Fibroblast of skin of left biceps (primary cell): ENCODE data around the gene SLC4A1.
"Not testable (repeated sequence)": the region's sequence is repeated elsewhere in the genome, so short reads cannot be mapped to it uniquely, and the experiment has no call there.

Experiments used
- DNase-seq, 2 experiments: peaks; one replicate each; pipeline ENCODE4 v3.0.0-alpha.2; 2013; ENCODE audit warnings: low read depth in 2 of 2

SLC4A1 gene

DNA sequence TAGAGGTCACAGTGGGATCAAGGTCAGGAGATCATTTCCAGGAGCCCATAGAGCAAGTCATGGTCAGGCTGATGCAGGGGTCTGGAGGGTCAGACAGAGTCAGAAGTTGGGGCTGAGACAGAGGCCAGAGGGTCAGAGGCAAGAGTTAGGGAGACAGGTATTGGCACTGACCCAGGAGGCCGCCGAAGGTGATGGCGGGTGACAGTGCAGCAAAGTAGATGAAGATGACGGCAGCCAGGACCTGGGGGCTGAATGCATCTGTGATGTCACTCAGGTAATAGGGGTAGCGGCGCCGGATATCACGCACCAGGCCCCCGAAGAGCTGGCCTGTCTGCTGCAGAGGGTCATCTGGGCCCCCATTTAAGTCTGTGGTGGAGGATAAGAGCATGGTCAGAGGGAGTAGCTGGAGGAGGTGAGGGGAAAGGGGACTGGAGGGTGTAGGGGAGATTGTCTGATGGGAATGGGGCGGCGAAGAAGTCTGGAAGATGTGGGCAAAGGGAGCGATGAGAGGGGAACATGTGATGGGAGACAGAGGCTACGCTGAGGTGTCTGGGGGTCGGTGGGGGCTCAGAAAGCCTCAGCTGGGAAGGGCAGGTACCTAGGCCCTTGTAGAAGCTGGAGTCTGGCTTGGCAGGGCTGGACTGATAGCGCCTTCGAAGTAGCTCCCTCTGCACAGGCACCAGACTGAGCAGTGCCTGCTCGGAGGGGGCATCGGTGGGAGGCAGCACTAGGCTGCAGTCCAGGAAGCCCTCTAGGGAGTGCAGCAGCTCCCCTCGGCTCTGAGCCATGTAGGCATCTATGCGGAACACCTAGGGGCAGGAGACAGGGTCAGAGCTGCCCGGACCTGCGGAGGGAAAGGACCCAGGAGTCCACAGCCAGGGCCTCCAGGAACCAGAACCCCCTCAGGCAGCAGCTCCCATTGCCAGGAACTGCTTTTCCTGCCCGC lies 9.8 kb downstream of the SLC4A1 start:
- DNase-seq = no peak

DNA sequence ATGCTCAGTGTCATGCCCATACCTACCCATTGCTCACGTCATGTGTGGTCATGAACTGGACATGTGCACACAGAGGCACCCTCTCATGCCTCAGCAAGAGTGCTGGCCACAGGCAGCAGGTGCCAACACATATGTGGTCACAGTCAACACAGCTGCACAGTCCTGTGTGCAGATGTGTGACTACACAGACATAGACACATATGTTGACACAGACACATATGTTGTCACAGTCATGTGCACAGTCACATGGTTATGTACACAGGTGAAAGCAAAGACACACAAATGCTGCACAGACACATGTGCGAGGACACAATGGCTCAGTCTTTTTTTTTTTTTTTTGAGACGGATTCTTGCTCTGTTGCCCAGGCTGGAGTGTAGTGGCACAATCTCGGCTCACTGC lies 11.3 kb downstream of the SLC4A1 start:
- DNase-seq = no peak

DNA sequence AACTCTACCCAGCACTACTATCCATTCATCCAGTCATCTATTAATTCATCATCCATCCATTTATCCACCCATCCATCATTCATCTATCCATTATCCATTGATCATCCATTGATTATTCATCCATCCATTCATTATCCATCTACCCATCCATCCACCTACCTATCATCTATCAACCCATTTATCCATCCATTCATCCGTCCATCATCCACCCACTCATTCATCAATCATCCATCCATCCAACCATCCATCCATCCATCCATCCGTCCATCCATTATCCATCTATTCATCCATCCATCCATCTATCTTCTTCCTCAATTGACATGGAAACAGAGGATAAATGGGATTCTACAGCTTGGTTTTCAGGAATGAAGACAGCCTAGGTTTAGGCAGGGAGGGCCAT lies 12.0 kb downstream of the SLC4A1 start:
- DNase-seq = no peak

DNA sequence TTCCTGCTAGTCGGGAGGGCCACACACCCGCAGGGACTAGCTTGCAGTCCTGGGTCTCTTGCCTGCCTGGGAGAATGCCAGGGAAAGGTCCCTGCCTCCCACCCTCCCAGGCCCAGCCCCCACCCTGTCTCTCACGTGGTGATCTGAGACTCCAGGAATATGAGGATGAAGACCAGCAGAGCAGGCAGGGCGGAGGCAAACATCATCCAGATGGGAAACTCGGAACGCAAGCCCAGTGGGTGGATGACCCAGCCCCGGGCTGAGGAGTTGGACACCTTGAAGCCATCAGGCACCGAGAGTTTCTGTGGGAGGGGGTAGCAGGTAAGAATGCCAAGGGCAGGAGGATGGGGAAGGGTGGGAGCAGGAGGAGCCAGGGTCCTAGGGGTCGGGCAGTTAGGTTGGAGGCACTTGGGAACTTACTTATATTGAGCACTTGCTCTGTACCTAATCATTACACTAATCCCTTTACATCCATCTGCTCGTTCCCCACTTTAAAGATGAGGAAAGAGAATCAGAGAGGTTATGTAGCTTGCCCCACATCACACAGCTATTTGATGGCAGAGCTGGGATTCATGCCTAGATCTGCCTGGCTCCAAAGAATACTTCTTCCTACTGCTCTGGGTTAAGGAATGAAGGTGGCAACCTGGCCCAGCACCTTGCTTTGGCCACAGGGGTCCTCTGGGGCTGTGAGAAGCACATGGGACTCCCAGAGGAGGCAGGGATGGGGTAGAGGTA lies 13.4 kb downstream of the SLC4A1 start:
- no peak for DNase-seq

DNA sequence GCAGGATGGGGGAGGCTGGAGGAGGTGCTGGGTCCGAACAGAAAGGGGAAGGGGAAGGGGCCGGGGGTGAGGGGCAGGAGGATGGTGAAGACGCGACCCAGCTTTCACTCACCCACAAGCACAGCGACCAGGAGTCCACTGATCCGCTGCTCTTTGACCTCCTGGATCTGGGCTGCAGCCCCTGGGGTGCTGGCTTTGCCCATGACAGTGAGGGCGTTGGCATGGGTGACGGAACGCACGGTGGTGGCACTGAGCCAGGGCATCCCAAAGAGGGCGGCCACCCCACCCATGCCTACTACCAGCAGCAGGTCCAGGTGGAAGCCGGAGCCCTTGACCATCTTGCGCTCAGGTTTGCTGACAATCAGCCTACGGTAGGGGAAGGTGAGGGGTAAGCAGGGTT lies 14.9 kb downstream of the SLC4A1 start:
- no peak for DNase-seq

DNA sequence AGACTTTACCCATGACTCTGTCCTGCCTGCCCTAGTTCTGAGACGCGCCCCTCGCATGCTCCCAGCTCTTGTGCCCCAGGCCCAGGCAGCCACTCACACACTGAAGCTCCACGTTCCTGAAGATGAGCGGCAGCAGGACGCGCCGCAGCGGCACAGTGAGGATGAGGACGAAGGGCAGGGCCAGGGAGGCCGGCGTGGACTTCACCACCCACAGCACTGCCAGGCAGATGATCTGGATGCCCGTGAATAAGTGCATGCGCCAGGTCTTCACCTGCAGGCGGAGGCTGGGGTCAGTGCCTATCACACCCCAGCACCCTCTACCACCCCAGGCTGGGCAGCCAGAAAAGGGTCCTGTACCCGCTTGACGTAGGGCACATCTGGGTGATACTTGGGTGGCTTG lies 16.9 kb downstream of the SLC4A1 start:
- DNase-seq = no peak

DNA sequence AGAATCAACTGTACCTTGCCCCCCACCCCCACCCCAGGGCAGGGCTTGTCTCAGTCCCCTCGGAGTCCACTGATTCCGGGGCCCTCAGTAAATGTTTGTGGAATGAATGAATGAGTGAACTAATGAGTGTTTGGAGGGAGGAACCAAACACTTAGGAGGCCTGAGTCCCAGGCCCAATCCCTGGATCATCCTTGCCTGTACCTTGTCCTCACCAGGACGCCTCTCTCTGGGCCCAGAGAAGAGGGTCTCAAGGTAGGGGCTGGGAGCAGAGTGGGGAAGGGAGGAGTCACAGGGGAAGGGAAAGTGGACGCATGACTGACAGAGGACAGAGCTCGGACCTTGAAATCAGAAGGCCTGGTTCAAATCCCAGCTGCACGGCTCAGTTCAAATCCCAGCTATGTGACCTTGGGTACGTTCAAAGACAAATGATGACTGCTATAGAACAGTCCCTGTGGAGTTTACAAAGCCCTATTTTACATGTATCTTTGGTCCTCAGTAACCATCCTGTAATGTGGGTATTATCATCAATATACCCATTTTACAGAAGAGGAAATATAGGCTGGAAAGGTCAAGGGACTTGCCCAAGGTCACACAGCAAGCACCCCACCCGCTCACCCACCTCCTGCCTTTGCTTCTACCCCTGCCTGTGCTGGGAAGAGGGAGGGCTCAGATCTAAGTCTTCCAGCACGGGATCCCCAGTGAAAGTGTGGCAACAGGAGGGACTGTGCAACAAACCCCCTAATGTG lies 18.3 kb downstream of the SLC4A1 start:
- DNase-seq = no peak

DNA sequence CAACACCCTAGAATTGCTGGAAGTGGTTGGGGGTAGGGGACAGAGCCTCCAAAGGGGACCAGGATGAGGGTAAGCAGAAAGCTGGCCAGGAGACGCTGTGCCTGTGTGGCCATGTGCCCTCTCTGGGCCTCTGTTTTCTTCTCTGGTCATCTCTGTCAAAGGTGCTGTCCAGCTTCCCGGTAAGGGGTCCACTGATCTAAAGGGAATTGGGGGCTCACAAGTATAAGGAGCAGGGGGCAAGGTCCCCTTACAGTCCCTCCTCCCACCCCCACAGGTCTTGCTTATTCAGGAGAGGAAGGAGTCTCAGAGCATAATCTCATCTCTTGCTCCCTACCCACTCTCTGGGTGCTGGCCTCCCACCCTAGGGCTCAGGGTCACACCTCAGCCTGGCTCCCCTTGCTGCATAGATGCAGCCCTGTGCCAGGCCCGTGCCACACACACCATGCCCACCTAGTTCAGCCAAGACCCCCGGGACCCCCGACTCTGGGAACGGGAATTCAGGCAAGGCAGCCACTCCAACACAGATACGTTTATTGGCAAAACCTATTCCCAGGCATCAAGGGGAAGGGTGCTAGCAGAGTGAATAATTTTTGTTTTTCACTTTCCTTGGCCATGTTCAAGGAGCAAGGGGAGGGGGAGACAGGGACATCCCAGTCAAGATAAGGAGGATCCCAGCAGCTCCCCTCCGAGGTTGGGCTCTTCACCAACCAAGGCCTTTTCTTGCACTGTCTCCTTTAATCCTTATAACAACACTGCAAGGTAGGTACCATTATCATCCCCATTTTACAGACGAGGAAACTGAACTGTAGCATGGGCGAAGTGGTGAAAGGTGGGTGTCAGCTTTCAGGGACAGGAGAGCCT lies 19.8 kb downstream of the SLC4A1 start:
- no peak for DNase-seq

DNA sequence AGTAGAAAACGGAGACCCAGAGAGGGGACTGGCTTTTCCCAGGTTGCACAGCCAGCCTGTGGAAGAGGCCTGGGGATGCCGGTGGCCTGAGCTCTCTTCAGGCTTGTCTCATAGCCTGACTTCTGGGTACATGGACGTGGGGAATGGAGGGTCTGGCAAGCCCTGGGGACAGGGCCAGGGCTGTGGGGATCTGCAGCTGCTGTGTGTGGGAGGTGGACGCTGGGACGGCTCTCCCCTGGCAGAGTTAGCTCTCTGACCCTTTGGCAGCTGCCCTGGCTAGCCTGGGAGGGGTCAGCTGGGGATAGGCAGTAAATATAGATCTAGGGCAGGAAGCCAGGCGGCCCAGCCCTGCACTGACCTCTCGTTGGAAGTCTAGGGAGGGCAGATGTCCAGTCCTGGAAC lies 20.5 kb downstream of the SLC4A1 start:
- DNase-seq = no peak

DNA sequence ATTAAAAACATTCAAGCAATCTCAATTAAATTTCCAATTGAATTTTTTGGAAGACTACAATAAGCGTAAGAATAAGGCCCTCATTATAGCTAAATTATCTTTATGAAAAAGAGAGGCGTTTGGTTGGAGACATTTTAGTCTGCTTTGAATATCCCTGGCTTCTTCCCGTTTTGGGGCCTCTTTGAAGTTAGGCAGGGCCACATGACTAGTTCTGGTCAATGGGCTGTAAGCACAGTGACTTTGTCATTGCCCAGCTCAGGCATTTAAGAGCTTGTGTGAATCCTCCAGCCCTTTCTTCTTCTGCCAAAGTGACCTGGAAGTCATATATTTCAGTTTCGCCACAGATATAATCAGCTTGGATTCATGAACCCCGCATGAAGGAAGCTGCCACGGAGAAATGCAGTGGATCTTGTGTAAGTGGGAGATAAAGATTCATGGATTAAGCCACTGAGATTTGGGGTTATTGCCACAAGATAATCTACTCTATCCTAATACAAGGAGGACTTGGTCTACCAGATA lies 26.8 kb downstream of the SLC4A1 start:
- no peak for DNase-seq

DNA sequence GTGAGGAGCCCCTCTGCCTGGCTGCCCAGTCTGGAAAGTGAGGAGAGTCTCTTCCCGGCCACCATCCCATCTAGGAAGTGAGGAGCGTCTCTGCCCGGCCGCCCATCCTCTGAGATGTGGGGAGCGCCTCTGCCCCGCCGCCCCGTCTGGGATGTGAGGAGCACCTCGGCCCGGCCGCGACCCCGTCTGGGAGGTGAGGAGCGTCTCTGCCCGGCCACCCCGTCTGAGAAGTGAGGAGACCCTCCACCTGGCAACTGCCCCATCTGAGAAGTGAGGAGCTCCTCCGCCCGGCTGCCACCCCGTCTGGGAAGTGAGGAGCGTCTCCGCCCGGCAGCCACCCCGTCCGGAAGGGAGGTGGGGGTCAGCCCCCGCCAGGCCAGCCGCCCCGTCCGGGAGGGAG lies 30.0 kb downstream of the SLC4A1 start:
- DNase-seq = not testable (repeated sequence)

DNA sequence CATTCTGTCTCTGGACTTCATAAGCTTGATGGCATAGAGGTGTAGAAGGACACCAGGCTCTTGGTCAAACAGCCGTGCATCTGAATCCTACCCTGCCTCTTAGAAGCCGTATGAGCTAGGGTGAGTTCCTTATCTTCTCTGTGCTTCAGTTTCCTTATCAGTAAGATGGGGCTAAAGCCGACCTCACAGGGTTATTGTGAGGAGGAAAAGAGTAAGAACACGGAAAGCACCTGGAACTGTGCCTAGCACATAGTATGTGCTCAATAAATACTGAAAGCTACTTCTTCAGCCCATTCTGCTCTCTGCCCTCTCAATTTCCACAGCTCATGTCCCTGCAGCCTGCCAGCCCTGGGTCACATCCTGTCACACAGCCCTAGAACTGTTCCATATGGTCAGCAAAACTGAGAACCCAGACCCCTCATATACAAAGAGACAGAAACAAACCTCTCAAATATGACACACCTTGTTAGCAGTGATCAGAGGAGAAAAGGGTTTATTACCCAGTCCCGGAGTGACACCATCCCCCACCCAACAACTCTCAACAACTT lies 31.4 kb downstream of the SLC4A1 start:
- DNase-seq = no peak

DNA sequence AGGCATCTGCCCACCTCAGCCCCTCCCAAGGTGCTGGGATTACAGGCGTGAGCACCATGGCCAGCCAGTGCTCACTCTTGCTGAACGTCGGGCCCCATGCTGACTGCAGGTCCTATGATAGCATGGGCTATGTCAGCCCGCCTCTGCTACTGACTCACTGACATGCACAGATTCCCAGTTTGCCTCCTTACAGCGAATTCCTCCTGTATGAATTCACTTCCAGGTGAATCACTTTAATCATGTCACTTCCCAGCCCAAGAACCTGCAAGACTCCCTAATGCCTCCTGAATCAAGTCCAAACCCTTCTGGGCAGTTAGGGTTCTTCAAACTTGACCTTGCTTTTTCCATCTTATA lies 32.4 kb downstream of the SLC4A1 start:
- DNase-seq = no peak

DNA sequence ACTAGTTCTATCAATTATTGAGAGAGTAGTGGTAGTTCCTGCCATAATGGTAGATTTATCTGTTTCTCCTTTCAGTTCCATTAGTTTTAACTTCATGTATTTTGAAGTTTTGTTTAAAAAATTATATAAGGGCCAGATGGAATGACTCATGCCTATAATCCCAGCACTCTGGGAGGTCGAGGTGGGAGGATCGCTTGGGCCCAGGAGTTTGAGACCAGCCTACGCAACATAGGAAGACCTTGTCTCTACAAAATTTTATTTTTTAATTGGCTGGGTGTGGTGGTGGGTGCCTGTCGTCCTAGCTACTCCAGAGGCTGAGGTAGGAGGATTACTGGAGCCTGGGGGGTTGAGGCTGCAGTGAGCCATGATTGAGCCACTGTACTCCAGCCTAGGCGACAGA lies 34.4 kb downstream of the SLC4A1 start:
- DNase-seq = no peak

DNA sequence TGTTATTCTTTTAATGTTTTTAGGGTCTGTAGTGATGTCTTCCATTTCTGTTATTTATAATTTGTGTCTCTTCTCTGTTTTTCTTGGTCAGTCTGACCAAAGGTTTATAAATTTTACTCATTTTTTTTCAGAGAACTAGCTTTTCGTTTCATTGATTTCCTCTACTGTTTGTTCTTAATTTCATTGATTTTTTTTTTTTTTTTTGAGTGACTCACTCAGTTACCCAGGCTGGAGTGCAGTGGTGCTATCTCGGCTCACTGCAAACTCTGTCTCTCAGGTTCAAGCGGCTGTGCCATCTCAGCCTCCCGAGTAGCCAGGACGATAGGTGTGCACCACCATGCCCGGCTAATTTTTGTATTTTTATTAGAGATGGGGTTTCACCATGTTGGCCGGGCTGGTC lies 35.9 kb downstream of the SLC4A1 start:
- no peak for DNase-seq

DNA sequence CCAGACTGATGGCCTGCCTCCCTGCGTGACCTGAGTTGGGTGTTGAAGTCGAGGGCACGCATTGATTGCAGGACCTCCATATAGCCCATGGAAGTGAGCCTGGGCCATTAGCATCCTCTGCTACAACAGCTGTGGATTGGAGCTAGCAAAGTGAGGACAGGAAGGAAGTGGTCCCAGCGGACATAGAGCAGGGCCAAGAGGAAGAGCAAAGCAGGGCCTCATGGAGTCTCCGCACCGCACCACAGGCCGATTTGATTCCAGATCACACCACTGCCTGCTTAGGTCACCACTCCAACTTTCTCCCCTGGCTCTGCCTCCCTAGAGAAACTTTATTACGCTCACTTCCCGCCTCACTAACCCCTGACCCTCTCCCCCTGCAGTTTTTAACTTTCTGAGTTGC lies 37.8 kb downstream of the SLC4A1 start:
- DNase-seq = no peak

DNA sequence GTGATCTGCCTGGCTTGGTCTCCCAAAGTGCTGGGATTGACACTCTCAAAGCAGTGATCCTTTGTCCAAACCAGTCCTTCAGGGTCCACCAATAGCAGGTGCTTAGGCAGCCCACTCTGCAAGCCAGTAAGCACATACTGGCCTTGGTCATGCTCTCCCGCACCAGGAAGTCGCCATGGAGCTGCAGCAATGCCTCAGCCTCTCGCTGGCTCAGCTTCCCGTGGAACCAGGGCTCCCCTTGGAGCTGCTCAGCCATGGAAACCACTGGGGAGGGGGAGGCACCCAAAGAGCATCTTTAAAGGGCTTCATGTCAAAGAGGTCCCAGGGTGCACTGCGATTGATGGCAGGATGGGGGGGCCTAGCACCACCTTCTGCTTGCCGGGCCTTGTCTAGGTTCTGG lies 38.8 kb downstream of the SLC4A1 start:
- DNase-seq = no peak

DNA sequence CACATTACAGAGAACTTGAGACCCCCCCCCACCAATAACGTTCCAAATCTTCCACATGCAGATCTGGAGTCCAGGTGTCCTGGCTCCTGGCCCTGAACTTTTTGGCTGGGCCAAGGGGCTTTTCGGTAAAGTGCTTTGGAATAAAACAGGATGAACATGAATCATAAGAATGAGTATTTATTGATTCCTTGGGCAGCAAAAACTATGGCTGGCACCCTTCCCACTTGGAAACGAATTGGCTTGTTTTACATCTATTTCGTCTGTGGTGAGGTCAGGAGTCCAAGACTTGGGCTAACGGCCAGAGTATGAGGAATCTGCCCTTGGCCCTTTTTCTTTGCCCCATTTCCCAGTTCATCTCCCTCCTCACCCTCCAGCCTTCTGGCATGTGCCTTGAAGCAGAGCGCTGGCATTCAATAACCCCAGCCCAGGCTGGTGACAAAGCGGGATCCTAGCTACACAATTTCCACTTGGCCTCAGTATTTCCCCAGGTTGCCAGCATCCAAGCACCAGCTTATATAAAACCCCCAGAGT lies 44.3 kb downstream of the SLC4A1 start:
- DNase-seq = no peak

DNA sequence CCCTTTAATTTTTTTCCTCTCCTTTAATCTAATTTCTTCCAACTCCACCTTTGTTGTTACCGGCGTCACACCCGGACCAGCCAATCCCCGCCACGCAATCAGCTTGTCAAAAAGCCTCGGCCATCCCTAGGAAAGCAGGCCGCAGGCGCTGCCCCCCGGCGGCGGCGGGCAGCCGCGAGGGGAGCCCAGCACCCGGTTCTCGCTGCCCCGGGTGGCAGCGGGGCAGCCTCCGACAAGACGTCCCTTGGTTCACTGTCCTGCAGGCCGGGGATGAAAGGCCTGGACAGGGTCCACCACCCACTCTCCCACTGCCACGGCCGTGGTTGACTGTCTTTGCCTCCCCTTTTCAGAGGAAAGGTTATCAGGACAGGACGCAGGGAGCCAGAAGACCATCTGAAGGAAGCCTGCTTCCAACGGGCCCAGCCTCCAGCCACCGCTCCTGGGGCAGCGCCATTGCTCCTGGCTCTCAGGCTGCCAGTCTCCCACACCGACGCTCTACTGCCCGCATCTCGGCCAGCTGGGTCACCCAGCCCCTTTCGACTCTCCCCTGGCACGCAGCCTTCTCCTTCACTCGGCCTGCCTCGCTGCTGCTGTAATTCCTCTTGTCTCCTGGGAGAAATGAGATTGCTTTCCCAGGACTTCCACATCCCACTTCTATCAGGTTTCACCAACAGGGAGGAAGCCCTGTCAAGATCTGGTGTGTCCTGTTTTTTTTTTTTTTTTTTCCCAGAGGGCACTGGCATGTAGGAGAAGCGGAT lies 45.6 kb downstream of the SLC4A1 start:
- no peak for DNase-seq

DNA sequence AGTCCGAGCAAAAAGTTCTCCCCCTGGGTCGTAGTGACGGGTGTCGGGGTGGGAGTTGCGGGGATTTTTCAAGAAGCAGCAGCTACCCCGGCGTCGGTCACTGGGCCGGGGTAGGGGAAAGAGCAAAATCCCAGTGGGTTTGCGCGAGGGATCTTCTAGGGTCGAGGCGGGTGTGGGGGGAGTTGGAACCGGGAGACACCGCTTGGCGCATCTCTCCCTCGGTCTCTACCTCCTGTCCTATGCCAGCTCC lies 46.1 kb downstream of the SLC4A1 start:
- no peak for DNase-seq
